ENCODE results near the gene CCDC33.
A peak's percentile ranks its signal among the peaks of the same experiment; 100 is the strongest.

Gene CCDC33

DNA sequence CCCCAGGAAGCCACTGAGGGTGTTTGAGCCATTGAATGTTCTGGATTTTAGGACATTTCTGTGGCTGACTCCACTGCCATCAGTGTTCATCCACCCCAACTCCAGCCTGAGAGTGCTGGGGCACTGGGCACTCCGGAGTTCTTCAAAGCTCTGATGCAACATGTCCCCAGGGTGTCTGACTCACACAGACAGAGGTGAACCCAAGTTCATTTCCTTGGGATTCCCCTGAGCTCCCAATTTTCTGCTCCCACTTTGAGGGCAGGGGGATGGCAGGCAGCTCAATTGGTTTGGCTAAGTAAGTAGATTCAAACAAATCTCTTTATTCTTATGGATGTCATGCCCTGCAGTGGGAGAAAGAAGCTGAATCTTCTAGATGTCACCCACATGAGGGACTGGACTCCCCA, 35.7 kb upstream of the CCDC33 start:
- Histone ChIP-seq H3K36me3 (ENCODE audit: insufficient read depth, low read length) (no peaks in the 10 kb centered on the region), H3K4me1 (ENCODE audit: control insufficient read depth, insufficient read depth, low read length, unreplicated experiment) (peaks cover 66% of the 10 kb centered on the region), H2AFZ (ENCODE audit: low read length, unreplicated experiment) (no peak overlapping the region), H3K27me3 (ENCODE audit: insufficient read depth, low read length) (no peaks in the 10 kb centered on the region), H3K79me2 (ENCODE audit: control insufficient read depth, insufficient read depth, low read length, unreplicated experiment) (no peaks in the 10 kb centered on the region), H3K4me3 (ENCODE audit: low read depth, low read length) (peak overlapping the region; percentile 53), H3K27ac (ENCODE audit: low read depth, low read length) (peak overlapping the region; percentile 80)

GRCh38 chr15:74200871-74201419, 35.2 kb upstream of the CCDC33 start:
- Histone ChIP-seq H3K27me3 (ENCODE audit: insufficient read depth, low read length) (no peaks in the 10 kb centered on the region), H3K4me3 (ENCODE audit: low read depth, low read length) (peak overlapping the region; percentile 53), H3K27ac (ENCODE audit: low read depth, low read length) (peak overlapping the region; percentile 80), H2AFZ (ENCODE audit: low read length, unreplicated experiment) (no peak overlapping the region), H3K4me1 (ENCODE audit: control insufficient read depth, insufficient read depth, low read length, unreplicated experiment) (peaks cover 63% of the 10 kb centered on the region), H3K36me3 (ENCODE audit: insufficient read depth, low read length) (no peaks in the 10 kb centered on the region), H3K79me2 (ENCODE audit: control insufficient read depth, insufficient read depth, low read length, unreplicated experiment) (no peaks in the 10 kb centered on the region)

DNA sequence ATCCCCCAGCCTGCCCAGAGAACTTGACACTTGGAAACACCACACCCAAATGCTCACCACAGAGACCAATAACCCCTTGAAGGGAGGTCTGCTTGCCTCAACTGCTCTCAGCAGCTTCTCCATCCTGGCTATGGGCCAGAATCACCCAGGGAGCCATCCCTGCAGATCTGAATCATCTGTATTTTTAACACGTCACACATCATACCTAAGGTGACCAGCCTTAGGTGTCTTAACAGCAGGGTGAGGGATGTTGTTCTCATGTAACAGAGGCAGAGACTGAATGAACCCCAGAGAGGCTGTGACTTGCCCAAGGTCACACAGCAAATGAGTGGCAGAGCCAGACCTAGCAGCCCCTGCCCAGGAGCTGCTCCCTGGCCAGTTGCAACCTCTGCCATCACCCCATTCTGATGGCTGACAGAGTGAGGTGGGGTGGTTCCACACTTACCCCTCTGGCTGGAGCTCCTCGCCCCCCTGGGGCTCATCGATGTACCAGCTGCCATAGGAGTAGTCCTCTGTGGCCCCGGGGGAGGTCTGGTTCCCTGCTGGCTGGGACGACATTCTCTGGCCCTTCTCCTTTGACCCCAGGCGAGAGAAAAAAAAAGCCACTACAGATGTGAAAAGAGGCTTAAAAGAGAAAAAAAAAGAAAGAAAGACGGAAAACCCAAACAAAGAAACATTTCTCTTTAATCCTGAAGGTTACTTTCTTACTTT, 34.3 kb upstream of the CCDC33 start:
- Histone ChIP-seq H3K4me1 (ENCODE audit: control insufficient read depth, insufficient read depth, low read length, unreplicated experiment) (peaks cover 54% of the 10 kb centered on the region), H3K27me3 (ENCODE audit: insufficient read depth, low read length) (no peaks in the 10 kb centered on the region), H3K4me3 (ENCODE audit: low read depth, low read length) (no peak overlapping the region), H2AFZ (ENCODE audit: low read length, unreplicated experiment) (no peak overlapping the region), H3K27ac (ENCODE audit: low read depth, low read length) (peak overlapping the region; percentile 80; the same call in 1 of the 2 replicates), H3K79me2 (ENCODE audit: control insufficient read depth, insufficient read depth, low read length, unreplicated experiment) (no peaks in the 10 kb centered on the region), H3K36me3 (ENCODE audit: insufficient read depth, low read length) (no peaks in the 10 kb centered on the region)

DNA sequence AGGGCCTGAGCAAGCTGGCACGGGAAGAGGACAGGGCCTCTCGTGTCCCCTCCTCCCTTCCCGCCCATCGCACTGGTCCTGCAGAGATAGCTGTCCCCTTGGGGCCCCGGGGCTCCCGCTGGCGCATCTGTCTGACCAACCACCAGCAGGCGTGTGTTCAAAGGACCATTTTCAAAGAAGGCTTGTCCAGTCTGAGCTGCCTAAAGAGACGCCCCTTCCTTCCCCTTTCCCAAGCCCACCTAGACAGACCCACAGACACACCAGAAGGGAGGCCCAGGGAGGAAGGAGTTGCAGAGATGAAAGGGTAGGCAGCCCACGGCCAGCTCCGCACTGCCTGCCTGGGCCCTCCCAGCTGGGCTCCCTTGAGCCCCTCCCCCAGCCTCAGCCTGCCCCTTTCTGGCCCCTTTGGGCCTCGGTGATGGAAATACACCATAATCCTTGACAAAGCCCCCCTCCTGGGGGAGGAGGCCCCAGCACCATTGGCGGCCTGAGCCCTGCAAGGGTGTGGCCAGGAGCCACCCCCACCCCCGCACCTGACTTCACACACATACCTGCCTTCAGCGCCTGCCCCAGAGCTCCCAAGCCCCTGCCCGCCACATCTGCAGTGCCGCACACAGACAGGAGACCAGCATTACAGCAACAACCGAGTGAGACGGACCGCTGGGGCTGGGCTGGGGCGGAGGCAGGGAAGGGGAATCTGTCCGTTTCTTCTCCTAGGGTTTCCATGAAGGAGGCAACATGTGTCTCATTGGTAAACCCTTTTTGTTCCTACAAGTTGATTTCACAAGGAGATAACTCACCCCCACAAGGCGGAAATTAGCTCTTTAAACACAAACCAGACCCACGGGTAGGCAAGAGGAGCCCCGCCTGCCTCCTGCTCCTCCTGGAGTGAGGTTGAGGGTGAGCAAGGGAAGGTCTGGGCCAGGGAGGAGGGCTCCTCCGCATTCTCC, 33.4 kb upstream of the CCDC33 start, which contains the start of gene STRA6:
STRA6 (minus strand) TSS at position 336 of the 950 bp plus-strand sequence. CDS start 520 bp downstream, outside the sequence.
- peak within 1 kb of the TSS; percentile 80; the same call in 1 of the 2 replicates for H3K27ac ChIP-seq (ENCODE audit: low read depth, low read length)
- no peak within 1 kb of the TSS for H3K4me3 ChIP-seq (ENCODE audit: low read depth, low read length)
- H3K79me2 ChIP-seq (ENCODE audit: control insufficient read depth, insufficient read depth, low read length, unreplicated experiment), result no peaks in the 10 kb centered on the region
- no peaks in the 10 kb centered on the region for H3K36me3 ChIP-seq (ENCODE audit: insufficient read depth, low read length)
- H2AFZ ChIP-seq (ENCODE audit: low read length, unreplicated experiment), result no peak within 1 kb of the TSS
- H3K4me1 ChIP-seq (ENCODE audit: control insufficient read depth, insufficient read depth, low read length, unreplicated experiment), result peaks cover 46% of the 10 kb centered on the region
- H3K27me3 ChIP-seq (ENCODE audit: insufficient read depth, low read length), result no peaks in the 10 kb centered on the region

GRCh38 chr15:74203914-74204431, 32.2 kb upstream of the CCDC33 start:
- Histone ChIP-seq H2AFZ (ENCODE audit: low read length, unreplicated experiment) (no peak overlapping the region), H3K27me3 (ENCODE audit: insufficient read depth, low read length) (0 out of 2 replicates have a peak, but pooled peaks cover 3% of the 10 kb centered on the region), H3K4me1 (ENCODE audit: control insufficient read depth, insufficient read depth, low read length, unreplicated experiment) (peaks cover 37% of the 10 kb centered on the region), H3K27ac (ENCODE audit: low read depth, low read length) (no peak overlapping the region), H3K36me3 (ENCODE audit: insufficient read depth, low read length) (no peaks in the 10 kb centered on the region), H3K4me3 (ENCODE audit: low read depth, low read length) (no peak overlapping the region), H3K79me2 (ENCODE audit: control insufficient read depth, insufficient read depth, low read length, unreplicated experiment) (no peaks in the 10 kb centered on the region)

DNA sequence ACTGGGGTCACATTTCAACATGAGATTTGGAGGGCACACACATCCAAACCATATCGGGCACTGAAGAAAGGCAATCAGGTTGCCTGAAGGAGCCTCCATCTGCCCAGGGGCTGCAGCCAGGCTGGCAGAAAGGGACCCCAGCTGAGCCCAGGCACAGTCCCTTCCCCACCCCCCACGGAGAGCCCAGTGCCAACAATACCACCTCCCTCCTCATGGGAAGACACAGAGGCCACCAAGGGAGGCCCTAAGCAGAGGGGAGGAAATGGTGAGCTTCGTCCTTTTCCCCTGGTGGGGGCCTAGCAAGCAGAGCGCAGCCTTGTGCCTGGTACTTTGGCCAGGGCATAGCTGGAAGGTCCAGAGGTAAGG, 30.6 kb upstream of the CCDC33 start:
- H2AFZ ChIP-seq (ENCODE audit: low read length, unreplicated experiment), result no peak overlapping the region
- no peak overlapping the region for H3K4me3 ChIP-seq (ENCODE audit: low read depth, low read length)
- no peak overlapping the region for H3K27ac ChIP-seq (ENCODE audit: low read depth, low read length)
- 0 out of 2 replicates have a peak, but pooled peaks cover 3% of the 10 kb centered on the region for H3K27me3 ChIP-seq (ENCODE audit: insufficient read depth, low read length)
- no peaks in the 10 kb centered on the region for H3K36me3 ChIP-seq (ENCODE audit: insufficient read depth, low read length)
- H3K4me1 ChIP-seq (ENCODE audit: control insufficient read depth, insufficient read depth, low read length, unreplicated experiment), result peaks cover 40% of the 10 kb centered on the region
- H3K79me2 ChIP-seq (ENCODE audit: control insufficient read depth, insufficient read depth, low read length, unreplicated experiment), result no peaks in the 10 kb centered on the region

DNA sequence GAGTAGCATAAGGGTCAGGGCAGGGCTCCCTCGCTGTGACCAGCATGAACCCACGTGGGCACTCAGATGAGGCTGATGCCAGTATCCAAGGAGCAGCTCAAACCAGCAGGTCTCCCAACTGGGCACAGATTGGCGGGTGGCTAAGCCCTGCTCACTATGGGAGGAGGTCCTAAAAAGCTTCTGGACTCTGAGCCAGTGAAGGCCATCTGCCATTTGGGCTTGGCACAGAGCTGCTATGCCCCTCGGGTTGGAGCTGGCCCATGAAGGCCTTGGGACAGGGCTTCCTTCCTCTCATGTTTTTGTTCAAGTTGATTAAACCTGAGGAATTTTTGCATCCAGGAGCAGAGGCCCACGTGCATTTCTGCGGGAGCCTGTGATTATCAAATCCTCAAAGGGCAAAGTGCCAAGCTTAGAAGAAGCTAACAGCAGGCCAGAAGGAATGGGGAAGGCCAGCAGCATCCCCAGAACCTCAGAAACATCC, 29.3 kb upstream of the CCDC33 start:
- Histone ChIP-seq H3K27ac (ENCODE audit: low read depth, low read length) (no peak overlapping the region), H3K79me2 (ENCODE audit: control insufficient read depth, insufficient read depth, low read length, unreplicated experiment) (no peaks in the 10 kb centered on the region), H3K36me3 (ENCODE audit: insufficient read depth, low read length) (no peaks in the 10 kb centered on the region), H3K4me1 (ENCODE audit: control insufficient read depth, insufficient read depth, low read length, unreplicated experiment) (peaks cover 31% of the 10 kb centered on the region), H3K27me3 (ENCODE audit: insufficient read depth, low read length) (0 out of 2 replicates have a peak, but pooled peaks cover 3% of the 10 kb centered on the region), H3K4me3 (ENCODE audit: low read depth, low read length) (no peak overlapping the region), H2AFZ (ENCODE audit: low read length, unreplicated experiment) (no peak overlapping the region)

DNA sequence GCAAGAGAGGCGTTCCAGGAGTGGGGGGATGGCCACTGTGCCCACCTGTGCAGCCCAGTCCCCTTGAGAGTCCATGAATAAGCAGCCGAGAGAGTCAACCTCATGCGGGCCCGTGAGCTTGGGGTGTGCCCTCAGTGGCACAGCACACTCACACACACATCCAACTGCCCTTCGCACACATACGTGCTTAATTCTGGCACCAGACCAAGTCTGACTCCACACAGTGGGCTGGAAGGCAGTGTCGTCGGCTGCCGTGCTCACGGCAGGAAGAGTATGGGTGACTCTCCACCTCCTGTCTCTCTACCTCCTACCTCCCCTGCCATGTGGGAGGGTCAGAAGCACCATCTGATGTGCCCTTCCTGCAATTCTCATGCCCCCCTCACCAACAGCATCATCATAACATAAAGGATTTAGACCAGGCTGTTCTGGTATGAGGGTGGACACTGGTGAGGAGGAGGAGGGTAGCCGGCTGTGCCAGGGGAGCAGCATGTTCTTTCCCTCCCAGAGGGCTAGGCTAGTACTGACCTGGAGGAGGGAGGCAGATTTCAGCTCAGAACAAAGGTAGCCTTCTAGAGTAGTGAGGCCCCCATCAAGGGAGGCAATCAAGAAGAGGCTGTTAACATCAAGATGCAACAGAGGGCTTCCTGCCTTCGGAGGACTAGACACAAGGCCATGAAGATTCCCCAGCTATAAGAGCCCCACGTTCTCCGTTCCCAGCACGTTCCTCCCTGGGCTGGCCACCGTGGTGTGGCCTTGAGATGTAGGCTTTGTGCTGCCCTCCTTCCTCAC, 28.3 kb upstream of the CCDC33 start:
- H3K36me3 ChIP-seq (ENCODE audit: insufficient read depth, low read length), result no peaks in the 10 kb centered on the region

GRCh38 chr15:74208496-74208895, 27.6 kb upstream of the CCDC33 start:
- no peak overlapping the region for H2AFZ ChIP-seq (ENCODE audit: low read length, unreplicated experiment)
- peaks cover 24% of the 10 kb centered on the region for H3K4me1 ChIP-seq (ENCODE audit: control insufficient read depth, insufficient read depth, low read length, unreplicated experiment)
- H3K36me3 ChIP-seq (ENCODE audit: insufficient read depth, low read length), result no peaks in the 10 kb centered on the region
- no peak overlapping the region for H3K4me3 ChIP-seq (ENCODE audit: low read depth, low read length)
- H3K79me2 ChIP-seq (ENCODE audit: control insufficient read depth, insufficient read depth, low read length, unreplicated experiment), result no peaks in the 10 kb centered on the region
- H3K27me3 ChIP-seq (ENCODE audit: insufficient read depth, low read length), result 0 out of 2 replicates have a peak, but pooled peaks cover 3% of the 10 kb centered on the region
- H3K27ac ChIP-seq (ENCODE audit: low read depth, low read length), result no peak overlapping the region

More for the DNA sequence above, 28.3 kb upstream of the CCDC33 start:
- H3K27me3 ChIP-seq (ENCODE audit: insufficient read depth, low read length), result 0 out of 2 replicates have a peak, but pooled peaks cover 3% of the 10 kb centered on the region
- no peak overlapping the region for H3K4me3 ChIP-seq (ENCODE audit: low read depth, low read length)
- peaks cover 25% of the 10 kb centered on the region for H3K4me1 ChIP-seq (ENCODE audit: control insufficient read depth, insufficient read depth, low read length, unreplicated experiment)
- no peak overlapping the region for H3K27ac ChIP-seq (ENCODE audit: low read depth, low read length)
- no peak overlapping the region for H2AFZ ChIP-seq (ENCODE audit: low read length, unreplicated experiment)
- no peaks in the 10 kb centered on the region for H3K79me2 ChIP-seq (ENCODE audit: control insufficient read depth, insufficient read depth, low read length, unreplicated experiment)
